ENCODE measurements around the gene GPR158. TPM values are rescaled to one million over a fixed set of nuclear protein-coding genes. Genes with fewer than 3 reads are reported as not detected.

Gene GPR158
- total RNA-seq, 1 donor from 2014 or later: 0.52 TPM

Small RNA genes within 50 kb of the gene (small RNA-seq; reads per million reads assigned to genes)
- not detected for gene RN7SKP220

Other genes with a start within 250 kb of the GPR158 start
- 6.8 TPM for gene PRTFDC1, start 222.4 kb upstream of the GPR158 start, total RNA-seq
- 0.52 TPM for gene ENKUR, start 158.8 kb upstream of the GPR158 start, total RNA-seq
- gene THNSL1, start 158.4 kb upstream of the GPR158 start, total RNA-seq: 6.8 TPM

Measured in skeletal muscle tissue (tissue), 2 donors.